GM10248 (cell line): Measurements from ENCODE around the gene SEMA6C.

ENCODE experiments used
- CTCF ChIA-PET: fragments of 300-600 bp; sonication (Branson Sonifier 250); formaldehyde crosslinking; extraction: SDS; loops from one replicate; lab custom pipeline; 2021; ENCODE audit warnings: antibody characterized with exemption; lab: Yijun Ruan, JAX
- POLR2A ChIA-PET: fragments of 350-650 bp; sonication (Branson Sonifier 250); formaldehyde crosslinking; extraction: SDS; loops from one replicate; lab custom pipeline; 2020; ENCODE audit warnings: antibody characterized with exemption; lab: Yijun Ruan, JAX
- DNase-seq: peaks from one replicate; pipeline ENCODE4 v3.0.0; 2012; ENCODE audit errors: extremely low spot score
- TF ChIP-seq, protein P1 (sequence below): IDR thresholded peaks from 2 replicates; pipeline ENCODE4 v1.5.1; 2012; ENCODE audit warnings: mild to moderate bottlenecking, low read depth; ENCODE audit errors: extremely low read depth, missing control alignments, control extremely low read depth

Gene SEMA6C

DNA sequence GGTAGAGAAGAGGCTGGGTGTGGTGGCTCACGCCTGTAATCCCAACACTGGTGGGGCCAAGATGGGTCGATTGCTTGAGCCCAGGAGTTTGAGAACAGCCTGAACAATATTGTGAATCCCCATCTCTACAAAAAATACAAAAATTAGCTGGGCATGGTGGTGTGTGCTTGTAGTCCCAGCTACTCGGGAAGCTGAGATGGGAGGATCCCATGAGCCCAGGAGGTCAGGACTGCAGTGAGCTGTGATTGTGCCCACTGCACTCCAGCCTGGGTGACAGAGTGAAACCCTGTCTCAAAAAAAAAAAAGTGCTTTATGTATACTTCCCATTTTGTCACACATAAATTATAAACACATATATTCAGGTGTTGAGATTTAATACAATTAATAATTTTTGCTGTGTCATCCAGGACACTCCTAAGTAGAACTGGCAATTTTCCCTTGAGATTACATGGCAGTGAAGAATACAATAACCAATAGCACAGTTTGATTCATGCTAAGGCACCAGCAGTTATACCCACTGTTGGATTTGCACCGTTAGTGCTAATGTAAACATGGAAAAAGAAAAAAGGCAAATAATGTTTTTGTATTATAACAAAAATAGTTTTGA is 60.4 kb downstream of the SEMA6C start:
- ChIA-PET CTCF (interaction anchor here (1.1 to 4.5 kb wide), 7 partner anchors 11 to 71 kb away, joined by 3 to 31 read pairs (median 4); partner anchors contain the start of genes CDC42SE1 and TNFAIP8L2), POLR2A (no interaction called here)
- TF ChIP-seq, protein P1, sequence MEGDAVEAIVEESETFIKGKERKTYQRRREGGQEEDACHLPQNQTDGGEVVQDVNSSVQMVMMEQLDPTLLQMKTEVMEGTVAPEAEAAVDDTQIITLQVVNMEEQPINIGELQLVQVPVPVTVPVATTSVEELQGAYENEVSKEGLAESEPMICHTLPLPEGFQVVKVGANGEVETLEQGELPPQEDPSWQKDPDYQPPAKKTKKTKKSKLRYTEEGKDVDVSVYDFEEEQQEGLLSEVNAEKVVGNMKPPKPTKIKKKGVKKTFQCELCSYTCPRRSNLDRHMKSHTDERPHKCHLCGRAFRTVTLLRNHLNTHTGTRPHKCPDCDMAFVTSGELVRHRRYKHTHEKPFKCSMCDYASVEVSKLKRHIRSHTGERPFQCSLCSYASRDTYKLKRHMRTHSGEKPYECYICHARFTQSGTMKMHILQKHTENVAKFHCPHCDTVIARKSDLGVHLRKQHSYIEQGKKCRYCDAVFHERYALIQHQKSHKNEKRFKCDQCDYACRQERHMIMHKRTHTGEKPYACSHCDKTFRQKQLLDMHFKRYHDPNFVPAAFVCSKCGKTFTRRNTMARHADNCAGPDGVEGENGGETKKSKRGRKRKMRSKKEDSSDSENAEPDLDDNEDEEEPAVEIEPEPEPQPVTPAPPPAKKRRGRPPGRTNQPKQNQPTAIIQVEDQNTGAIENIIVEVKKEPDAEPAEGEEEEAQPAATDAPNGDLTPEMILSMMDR, result no peak
- DNase-seq, result no peak
